GM23248 (cell line): Measurements from ENCODE around the gene C9orf43.

ENCODE experiments used
- EZH2 ChIP-seq: fragments of 200-600 bp; sonication (generic); IDR thresholded peaks from 2 replicates; pipeline ENCODE4 v1.6.1; 2018; ENCODE audit warnings: antibody characterized with exemption, mild to moderate bottlenecking; ENCODE audit not compliant: insufficient read depth, poor library complexity, severe bottlenecking
- EZH2phosphoT487 ChIP-seq: fragments of 200-600 bp; sonication (generic); IDR thresholded peaks from 2 replicates; pipeline ENCODE4 v1.6.1; 2018; ENCODE audit warnings: antibody characterized with exemption, moderate library complexity, mild to moderate bottlenecking, low read depth; ENCODE audit not compliant: insufficient read depth

- TF ChIP-seq EZH2phosphoT487 = no peak
- no peak for TF ChIP-seq EZH2
Observed at GRCh38 chr9:113363336-113363735, 47.2 kb upstream of the C9orf43 start.
